ENCODE data around the gene PRSS27. TPM values are rescaled to one million over a fixed set of nuclear protein-coding genes. Genes with fewer than 3 reads are reported as not detected.

The PRSS27 gene
- total RNA-seq, 1 donor from 2014 or later = 2.3 TPM

DNA sequence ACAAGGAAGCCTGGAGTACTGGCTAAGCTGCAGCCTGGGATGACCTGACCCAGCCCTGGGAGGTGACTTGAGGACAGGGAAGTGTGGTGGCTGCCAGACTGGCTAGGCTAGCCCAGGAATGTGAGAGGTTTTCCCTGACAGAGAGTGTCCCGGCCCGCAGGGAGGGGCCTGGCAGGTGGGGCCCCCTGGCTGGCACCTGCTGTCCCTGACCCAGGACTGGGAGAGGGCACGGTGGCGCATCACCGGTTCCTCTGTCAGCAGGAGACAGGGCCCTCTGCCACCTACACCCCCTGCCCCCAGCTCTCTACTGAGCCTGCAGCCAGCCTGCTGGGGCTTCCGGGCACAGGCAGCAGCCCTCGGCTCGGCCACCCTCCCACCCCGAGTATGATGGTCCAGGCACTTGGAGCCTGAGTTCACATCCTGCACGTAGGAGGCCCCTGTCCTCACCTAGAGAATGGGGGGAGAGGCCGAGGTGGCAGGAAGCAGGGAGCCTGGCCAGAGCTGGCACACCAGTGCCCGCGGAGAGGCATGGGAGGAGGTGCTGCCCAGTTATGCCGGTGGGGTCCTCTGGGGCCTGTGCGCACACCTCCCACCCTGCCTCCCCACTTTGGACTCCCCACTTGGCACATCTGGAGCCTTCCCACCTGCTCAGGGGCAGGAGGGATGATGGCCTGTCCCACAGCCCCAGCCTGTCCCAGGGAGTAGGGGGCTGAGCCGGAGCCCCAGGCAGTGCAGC, 528 bp downstream of the PRSS27 start:
- no peaks in the 10 kb centered on the region for H3K36me3 Mint-ChIP-seq (ENCODE audit: low read depth, unreplicated experiment)
- Histone ChIP-seq H3K4me3 (ENCODE audit: insufficient read depth, low read depth, low read length) (no peak overlapping the region), H3K27me3 (ENCODE audit: insufficient read depth, low read length) (no peaks in the 10 kb centered on the region), H3K79me2 (ENCODE audit: insufficient read depth, low read length) (no peaks in the 10 kb centered on the region), H3K9me3 (ENCODE audit: insufficient read depth, low read depth, low read length) (no peaks in the 10 kb centered on the region), H4K20me1 (ENCODE audit: insufficient read depth, low read length) (peaks cover 6% of the 10 kb centered on the region), H3K4me2 (ENCODE audit: low read length) (no peak overlapping the region), H3K9ac (ENCODE audit: low read length) (no peak overlapping the region), H3K4me1 (ENCODE audit: insufficient read depth, low read length) (peaks cover 3% of the 10 kb centered on the region), H3K27ac (ENCODE audit: low read depth, low read length) (no peak overlapping the region), H3K36me3 (ENCODE audit: insufficient read depth, low read length) (no peaks in the 10 kb centered on the region), H2AFZ (ENCODE audit: low read depth, low read length) (no peak overlapping the region)
- DNase-seq (ENCODE audit: low read depth) (no peak), FAIRE-seq (no peak)
- no peaks in the 10 kb centered on the region for H3K9me3 Mint-ChIP-seq (ENCODE audit: unreplicated experiment)
- TF ChIP-seq, protein P1, sequence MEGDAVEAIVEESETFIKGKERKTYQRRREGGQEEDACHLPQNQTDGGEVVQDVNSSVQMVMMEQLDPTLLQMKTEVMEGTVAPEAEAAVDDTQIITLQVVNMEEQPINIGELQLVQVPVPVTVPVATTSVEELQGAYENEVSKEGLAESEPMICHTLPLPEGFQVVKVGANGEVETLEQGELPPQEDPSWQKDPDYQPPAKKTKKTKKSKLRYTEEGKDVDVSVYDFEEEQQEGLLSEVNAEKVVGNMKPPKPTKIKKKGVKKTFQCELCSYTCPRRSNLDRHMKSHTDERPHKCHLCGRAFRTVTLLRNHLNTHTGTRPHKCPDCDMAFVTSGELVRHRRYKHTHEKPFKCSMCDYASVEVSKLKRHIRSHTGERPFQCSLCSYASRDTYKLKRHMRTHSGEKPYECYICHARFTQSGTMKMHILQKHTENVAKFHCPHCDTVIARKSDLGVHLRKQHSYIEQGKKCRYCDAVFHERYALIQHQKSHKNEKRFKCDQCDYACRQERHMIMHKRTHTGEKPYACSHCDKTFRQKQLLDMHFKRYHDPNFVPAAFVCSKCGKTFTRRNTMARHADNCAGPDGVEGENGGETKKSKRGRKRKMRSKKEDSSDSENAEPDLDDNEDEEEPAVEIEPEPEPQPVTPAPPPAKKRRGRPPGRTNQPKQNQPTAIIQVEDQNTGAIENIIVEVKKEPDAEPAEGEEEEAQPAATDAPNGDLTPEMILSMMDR (IDR thresholded peaks at IDR 0.05; ENCODE audit: insufficient read depth, low read depth, low read length) = no peak
- no peak for TF ChIP-seq EZH2 (IDR thresholded peaks at IDR 0.05; ENCODE audit: insufficient read depth, low read length)
- peaks cover 6% of the 10 kb centered on the region for H3K27me3 Mint-ChIP-seq (ENCODE audit: low read depth, unreplicated experiment)
- no peak overlapping the region for H3K27ac Mint-ChIP-seq (ENCODE audit: unreplicated experiment)
- H3K4me1 Mint-ChIP-seq (ENCODE audit: low read depth, unreplicated experiment) = no peaks in the 10 kb centered on the region
- H3K4me3 Mint-ChIP-seq (ENCODE audit: unreplicated experiment) = no peak overlapping the region

GRCh38 chr16:2717383-2718263, 2.4 kb downstream of the PRSS27 start:
- Histone ChIP-seq H3K27me3 (ENCODE audit: insufficient read depth, low read length) (no peaks in the 10 kb centered on the region), H3K4me1 (ENCODE audit: insufficient read depth, low read length) (peaks cover 3% of the 10 kb centered on the region), H2AFZ (ENCODE audit: low read depth, low read length) (no peak overlapping the region), H3K79me2 (ENCODE audit: insufficient read depth, low read length) (no peaks in the 10 kb centered on the region), H3K27ac (ENCODE audit: low read depth, low read length) (no peak overlapping the region), H3K4me2 (ENCODE audit: low read length) (no peak overlapping the region), H3K36me3 (ENCODE audit: insufficient read depth, low read length) (no peaks in the 10 kb centered on the region), H3K4me3 (ENCODE audit: insufficient read depth, low read depth, low read length) (no peak overlapping the region), H3K9me3 (ENCODE audit: insufficient read depth, low read depth, low read length) (no peaks in the 10 kb centered on the region), H3K9ac (ENCODE audit: low read length) (no peak overlapping the region), H4K20me1 (ENCODE audit: insufficient read depth, low read length) (peaks cover 6% of the 10 kb centered on the region)
- no peak for TF ChIP-seq EZH2 (IDR thresholded peaks at IDR 0.05; ENCODE audit: insufficient read depth, low read length)
- TF ChIP-seq, protein P1 (IDR thresholded peaks at IDR 0.05; ENCODE audit: insufficient read depth, low read depth, low read length) = no peak
- H3K27me3 Mint-ChIP-seq (ENCODE audit: low read depth, unreplicated experiment) = peaks cover 1% of the 10 kb centered on the region
- DNase-seq (ENCODE audit: low read depth) = no peak
- H3K4me3 Mint-ChIP-seq (ENCODE audit: unreplicated experiment) = no peak overlapping the region
- no peak for FAIRE-seq
- no peaks in the 10 kb centered on the region for H3K36me3 Mint-ChIP-seq (ENCODE audit: low read depth, unreplicated experiment)
- no peaks in the 10 kb centered on the region for H3K4me1 Mint-ChIP-seq (ENCODE audit: low read depth, unreplicated experiment)
- no peak overlapping the region for H3K27ac Mint-ChIP-seq (ENCODE audit: unreplicated experiment)
- H3K9me3 Mint-ChIP-seq (ENCODE audit: unreplicated experiment) = no peaks in the 10 kb centered on the region

Measured in astrocyte (in vitro differentiated cells and primary cell).